GM19395 (cell line): ENCODE data around the gene PDE6G.

Experiments used
- ATAC-seq: cut with Tn5 transposase; IDR thresholded peaks from one replicate; pipeline ENCODE4 v1.9.1; 2021; ENCODE audit warnings: mild to moderate bottlenecking, moderate library complexity; ENCODE audit not compliant: unreplicated experiment

PDE6G gene

DNA sequence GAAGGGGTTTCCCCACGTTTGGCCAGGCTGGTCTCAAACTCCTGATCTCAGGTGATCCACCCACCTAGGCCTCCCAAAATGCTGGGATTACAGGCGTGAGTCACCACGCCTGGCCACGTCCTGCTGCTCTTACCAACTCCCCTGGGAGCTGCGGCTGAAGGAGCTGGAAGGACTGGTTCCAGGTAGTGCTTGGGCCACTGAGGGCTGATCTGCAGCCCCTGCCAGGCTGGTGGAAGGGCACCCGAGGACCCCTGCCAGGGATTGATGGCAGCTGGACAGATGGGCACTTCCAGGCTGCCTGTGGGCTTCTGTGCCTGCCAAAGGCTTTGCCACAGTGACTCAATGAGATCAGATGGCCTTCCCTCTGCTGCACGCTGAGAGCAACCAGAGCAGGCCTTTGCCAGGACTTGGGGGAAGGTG, 7.7 kb upstream of the PDE6G start:
- no peak for ATAC-seq

DNA sequence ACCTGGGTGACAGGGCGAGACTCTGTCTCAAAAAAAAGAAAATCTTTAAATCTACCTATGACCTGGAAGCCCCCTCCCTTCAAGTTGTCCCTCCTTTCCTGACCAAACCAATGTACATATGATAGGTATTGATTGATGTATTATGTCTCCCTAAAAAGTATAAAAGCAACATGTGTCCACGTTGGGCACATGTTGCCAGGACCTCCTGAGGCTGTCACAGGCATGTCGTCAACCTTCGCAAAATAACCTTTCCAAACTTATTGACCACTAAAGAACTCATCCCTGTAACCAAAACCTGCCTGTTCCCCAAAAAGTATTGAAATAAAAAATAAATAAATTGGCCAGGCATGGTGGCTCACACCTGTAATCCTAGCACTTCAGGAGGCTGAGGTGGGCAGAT, 5.7 kb upstream of the PDE6G start:
- ATAC-seq, result no peak

DNA sequence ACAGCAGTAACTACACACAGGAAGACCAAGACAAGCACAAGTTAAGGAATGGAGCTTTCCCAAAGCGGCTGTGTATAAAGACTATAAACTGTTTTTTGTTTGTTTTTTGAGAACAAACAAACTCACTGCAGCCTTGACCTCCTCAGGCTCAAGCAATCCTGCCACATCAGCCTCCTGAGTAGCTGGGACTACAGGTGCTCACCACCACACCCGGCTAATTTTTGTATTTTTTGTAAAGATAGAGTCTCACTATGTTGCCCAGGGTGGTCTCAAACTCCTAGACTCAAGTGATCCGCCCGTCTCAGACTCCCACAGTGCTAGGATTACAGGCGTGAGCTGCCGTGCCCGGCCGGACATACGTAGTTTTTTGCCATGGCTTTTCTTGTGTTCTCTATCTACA, 4.1 kb upstream of the PDE6G start:
- ATAC-seq, result no peak

DNA sequence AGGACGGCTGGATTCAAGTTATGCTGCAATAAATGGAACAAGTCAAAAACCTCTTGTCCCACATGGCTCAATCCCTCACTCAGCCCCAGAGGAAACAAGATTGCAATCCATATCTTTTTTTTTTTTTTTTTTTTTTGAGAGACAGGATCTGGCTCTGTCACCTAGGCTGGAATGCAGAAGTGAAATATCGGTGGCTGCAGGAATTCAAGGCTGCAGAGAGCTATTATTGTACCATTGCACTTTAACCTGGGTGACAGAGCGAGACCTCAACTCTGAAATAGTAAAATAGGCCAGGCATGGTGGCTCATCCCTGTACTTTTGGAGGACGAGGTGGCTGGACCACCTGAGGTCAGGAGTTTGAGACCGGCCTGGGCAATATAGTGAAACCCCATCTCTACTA, 2.7 kb upstream of the PDE6G start:
- no peak for ATAC-seq

DNA sequence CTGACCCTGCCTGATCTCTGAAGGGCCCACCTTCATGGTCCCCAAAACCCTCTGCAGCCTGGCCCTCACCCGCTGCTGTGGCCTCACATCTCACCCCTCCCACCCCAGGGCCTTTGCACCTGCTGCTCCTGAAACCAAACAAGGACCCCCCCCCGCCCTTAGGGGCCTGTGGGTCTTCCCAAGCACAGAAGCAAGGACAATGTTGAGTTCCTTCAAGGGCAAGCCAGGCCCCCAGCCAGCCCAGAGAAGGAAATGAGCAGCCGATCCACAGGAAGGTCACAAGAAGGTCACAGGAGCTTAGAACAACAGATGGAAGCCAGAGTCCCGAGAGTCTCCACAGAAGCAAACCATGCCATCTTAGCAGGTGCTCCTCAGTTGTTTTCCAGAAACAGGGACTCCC, 493 bp upstream of the PDE6G start:
- ATAC-seq, result no peak

DNA sequence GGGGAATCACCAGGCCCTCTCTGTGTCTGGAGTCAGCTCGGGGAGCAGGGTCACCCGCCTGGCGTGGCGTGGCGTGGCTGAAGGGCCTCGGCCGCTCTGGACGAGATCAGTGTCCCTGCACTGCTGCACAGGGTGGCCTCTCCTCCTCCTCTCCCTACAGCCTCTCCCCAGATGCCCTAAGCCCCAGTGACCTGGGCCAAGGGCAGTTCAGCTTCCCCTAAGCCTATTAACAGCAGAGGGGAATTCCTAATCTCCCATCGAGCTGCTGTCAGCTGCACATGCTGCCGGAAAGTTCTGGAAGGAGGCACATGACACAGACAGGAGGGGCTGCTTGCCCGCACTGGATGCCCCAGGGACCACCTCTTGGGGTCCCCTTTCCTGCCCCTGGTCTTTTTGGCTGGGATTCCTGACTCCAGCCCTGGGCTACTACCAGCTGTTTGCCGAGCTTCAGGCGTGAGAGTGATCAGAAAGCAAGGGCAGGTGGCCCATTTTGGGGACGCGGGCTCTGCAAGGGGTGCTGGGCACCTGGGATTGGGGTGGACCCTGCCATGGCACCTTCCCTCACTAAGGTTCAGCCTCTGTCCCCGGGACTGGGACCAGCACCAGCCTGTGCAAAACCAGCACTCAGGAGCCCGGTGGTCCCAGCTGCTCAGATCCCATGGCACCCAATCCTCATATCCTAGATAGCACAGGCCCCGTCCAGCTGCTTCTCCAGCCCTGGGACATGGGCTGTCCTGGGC, 794 bp downstream of the PDE6G start:
- ATAC-seq, result no peak

DNA sequence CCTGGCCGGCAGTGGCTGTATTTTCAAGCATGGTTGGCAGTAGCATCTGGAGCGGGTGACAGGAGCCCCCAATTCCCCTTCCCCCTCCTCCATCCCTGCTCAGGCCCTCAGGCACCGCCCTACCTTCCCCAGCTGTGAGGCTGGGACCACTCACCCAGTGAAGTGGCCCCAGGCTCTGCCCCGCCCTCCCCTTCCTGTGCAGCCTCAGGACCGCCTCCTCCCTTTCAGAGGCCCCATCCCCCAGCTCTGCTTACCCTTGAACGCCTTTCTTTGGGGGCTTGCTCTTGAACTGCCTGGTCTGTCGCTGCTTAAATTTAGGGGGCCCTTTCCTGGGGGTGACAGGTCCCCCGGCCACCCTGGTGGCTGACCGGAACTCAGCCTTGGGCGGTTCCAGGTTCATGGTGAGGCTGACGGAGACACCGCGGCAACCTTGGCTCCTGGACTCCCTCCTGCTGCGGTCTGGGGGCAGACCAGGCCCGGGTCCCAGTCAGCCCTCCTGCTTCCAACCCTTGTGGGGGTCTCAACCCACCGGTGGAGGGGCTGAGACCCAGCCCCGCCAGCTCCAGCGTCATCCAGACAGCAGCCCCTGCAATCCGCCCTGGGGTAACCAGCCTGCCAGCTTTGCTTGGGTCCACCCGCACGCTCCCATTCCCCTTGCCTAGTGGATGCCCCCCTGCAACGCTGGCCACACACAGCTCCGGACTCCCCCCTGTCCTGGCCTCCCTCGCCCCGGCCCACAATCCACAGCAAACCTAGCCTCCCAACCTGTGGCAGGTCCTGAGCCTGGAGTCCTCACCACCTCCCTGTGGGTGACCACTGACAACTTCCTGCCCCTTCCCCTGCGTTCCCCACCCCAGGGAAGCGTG, 3.2 kb downstream of the PDE6G start:
- ATAC-seq, result no peak

DNA sequence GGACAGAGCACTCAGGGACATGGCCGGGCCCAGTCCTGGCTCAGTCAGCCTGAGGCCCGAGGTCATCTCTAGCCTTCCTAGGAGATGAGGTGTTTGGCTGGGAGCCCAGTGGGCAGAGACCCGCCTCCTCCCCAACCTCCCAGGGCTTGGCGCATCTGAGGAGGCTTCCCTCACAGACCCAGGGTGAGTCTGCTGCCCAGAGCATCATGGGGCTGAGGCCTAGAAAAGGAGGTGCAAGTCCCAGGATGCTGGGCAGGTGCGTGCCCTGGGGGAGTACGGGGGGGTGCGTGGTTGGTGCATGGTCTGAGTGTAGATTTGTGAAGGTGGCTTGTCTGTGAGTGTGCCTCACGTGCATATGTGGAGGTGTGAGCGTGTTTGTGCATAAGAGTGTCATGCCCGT, 4.7 kb downstream of the PDE6G start:
- ATAC-seq, result no peak

DNA sequence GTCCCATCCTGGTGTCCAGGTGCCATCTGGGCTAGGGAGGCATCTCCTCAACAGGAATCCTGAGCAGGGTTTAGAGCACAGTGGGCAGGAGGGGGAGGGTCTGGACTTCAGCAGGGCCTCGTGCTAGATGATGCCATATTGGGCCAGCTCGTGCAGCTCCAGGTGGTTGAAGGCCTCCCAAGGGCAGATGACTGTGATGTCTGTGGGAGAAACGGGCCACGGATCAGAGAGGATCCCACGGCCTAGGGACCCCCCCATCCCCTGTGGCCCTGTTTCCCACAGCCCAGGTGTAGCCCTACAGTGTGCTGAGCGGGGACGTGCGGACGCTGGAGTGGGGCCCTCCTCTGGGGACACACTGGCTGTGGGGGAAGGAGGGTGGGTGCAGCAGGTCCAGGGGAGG, 5.4 kb downstream of the PDE6G start:
- ATAC-seq, result no peak

DNA sequence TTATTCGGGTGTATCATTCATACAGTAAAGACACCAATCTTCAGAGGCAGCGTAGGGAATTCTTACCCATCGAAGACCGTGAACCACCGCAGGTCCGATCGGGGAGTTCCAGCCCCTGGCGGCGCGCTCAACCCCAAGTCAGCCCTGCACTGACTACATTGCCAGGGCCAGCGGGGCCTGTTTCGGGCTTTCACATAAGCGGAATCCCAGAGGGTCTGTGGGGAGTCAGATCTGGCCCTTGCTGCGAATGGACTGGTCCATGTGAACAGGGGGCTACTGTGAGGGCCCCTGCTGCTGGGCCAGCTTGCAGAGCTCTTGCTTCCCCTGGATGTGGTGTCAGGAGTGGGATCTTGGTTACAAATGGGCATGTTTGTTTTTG, 7.6 kb downstream of the PDE6G start:
- ATAC-seq, result no peak

DNA sequence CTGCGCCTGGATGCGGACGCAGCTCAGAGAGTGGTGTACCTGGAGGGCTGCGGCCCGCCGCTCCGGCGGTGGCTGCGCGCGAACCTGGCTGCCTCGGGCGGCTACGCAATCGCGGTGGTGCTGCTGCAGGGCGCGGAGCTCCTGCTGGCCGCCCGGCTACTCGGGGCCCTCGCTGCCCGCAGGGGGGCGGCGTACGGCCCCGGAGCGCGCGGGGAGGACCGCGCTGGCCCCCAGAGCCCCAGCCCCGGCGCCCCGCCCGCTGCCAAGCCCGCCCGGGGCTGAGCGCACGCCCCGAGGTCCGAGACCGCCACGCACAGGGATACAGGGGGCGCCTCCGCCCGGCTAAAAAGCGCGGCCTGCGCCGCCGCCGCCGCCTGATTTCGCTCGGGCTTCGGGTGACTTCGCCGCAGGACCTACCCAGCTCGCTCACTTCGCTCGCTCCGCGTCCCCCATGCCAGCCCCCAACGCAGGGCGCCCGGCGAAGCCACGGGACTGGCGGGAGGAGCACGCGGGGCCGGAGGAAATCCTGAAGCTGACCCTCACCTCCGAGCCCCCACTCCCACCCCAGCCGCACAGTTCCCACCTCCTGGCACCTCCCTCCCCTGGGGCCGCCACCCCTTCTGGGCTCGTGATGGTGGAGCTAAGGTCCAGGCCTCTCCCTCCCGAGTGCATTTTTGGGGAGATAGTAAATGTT, 8.2 kb downstream of the PDE6G start:
- ATAC-seq, result no peak

DNA sequence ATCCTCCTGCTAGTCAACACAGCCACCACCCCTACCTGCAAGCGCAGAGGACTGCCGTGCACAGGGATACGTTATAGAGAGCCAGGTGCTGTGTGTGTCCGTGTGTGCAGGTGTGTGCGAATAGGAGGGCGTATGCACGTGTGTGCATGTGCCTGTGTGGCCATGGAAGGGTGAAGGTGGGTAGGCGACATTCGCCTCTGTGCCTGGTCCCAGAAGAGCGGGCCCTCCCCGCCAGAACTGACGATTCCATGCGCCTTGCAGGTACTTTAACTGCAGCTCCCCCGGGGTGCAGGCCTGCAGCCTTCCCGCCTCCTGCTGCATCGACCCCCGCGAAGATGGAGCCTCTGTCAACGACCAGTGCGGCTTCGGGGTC, 8.7 kb downstream of the PDE6G start:
- ATAC-seq, result no peak

DNA sequence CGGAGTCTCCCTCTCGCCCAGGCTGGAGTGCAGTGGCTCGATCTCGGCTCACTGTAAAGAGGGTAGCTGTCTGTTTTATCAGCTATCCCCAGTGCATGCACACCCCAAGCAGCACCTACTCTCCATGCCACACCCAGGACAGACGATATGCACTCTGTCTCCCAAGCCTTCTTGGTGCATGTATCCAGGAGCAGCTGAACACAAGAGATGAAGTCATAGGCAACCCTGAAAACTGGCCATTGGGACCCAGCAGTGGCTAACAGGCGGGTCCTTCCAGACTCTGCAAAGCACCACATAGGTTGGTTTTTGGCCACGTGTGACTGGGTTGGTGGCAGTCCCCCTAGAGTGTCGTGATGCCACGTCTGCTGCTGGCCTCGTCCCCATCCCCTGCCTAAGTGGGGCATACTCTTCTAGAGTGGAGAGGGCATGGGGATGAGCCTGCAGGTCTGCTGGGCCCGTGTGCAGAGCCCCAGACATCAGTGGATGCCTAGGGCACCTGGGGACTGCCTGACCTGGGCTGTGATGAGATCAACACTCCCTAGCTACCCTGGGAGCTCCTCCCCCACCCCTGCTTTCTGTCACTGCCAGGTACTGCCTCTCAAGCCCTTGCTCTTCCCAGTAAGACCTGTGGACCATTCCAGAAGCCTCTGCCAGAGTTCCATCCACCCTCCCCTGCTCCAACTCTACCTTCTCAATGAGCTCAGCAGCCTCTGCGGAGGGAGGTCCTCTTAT, 9.3 kb downstream of the PDE6G start:
- no peak for ATAC-seq

DNA sequence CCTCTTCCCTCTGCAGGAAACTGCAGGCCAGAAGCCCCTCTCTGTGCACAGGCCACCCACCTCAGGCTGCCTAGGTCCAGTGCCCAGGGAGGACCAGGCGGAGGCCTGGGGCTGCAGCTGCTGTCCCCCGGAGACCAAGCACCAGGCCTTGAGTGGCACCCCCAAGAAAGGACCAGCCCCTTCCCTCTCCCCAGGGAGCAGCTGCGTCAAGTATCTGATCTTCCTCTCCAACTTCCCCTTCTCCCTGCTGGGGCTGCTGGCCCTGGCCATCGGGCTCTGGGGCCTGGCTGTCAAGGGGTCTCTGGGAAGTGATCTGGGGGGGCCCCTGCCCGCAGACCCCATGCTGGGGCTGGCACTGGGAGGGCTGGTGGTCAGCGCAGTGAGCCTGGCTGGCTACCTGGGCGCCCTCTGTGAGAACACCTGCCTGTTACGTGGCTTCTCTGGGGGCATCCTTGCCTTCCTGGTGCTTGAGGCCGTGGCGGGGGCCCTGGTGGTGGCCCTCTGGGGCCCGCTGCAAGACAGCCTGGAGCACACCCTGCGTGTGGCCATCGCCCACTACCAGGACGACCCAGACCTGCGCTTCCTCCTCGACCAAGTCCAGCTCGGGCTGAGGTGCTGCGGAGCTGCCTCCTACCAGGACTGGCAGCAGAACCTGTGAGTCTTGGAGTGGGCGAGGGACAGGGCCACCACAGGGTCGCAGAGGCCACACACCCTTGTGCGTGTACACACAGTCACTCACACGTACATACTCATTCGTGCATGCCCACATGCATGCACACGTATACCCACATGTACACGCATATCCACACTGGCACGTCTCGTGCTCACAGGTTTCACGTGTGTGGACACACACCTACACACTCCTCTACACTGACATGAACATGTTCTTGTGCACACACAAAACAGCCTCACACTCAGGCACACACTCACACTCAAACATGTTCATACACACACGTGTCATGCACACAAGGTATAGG, 11.1 kb downstream of the PDE6G start:
- ATAC-seq, result no peak

DNA sequence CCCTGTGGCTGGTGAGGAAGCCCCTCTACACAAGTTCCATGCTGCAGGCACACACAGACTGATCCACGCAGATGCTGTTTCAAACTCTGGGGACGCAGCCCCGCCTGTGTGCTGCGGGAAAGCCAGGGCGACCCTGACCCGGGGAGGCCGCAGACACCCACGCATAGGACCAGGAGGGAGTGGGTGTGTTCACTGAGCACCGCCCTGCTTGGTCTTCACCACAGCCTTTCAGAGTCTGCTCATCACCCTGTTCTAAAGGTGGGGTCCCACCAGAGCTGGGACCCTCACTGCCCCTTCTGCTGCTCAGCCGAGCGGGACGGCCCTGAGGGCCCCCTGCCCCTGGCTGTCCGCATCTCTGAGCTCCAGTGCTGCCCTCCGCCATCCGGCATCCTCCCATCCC, 11.8 kb downstream of the PDE6G start:
- ATAC-seq, result no peak

DNA sequence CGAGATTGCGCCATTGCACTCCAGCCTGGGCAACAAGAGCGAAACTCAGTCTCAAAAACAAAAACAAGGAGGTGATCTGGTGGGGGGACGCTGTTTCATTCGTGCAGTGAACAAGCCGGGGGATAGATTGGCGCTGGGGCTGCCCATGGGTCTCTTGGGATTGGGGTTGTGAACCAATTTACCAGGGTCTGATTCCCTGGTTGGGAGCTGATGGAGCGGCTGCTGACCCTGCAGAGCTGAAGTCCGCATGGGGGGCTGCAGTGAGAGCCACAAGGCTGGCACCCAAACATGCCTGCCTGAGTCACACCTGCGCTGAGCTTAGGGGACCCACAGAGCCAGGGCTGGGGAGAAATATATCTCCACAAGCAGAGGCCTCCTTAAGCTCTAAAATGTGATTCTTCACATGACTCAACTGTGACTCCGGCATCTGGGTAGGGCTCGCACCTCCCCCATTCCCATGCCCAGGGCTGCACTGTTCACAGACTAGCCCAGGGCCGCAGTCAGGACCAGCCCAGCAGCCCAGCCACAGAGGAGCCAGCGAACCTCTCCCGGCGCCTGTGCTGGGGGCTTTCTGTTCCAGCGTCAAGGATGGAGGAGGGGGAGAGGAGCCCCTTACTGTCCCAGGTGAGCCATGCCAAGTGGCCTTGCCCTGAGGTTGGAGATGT, 14.4 kb downstream of the PDE6G start:
- ATAC-seq, result no peak

DNA sequence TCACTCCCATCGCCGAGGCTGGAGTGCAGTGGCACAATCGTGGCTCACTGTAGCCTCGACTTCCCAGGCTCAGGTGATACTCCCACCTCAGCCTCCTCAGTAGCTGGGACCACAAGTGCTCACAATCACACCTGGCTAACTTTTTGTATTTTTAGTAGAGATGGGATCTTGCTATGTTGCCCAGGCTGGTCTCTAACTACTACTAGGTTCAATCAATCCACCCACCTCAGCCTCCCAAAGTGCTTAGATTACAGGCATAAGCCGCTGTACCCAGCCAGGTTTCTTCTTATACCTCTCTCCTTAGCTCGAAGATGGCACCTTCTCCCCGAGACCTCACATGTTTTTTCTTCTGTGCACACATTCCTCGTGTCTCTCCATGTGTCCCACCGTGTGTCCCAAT, 16.3 kb downstream of the PDE6G start:
- ATAC-seq, result no peak

DNA sequence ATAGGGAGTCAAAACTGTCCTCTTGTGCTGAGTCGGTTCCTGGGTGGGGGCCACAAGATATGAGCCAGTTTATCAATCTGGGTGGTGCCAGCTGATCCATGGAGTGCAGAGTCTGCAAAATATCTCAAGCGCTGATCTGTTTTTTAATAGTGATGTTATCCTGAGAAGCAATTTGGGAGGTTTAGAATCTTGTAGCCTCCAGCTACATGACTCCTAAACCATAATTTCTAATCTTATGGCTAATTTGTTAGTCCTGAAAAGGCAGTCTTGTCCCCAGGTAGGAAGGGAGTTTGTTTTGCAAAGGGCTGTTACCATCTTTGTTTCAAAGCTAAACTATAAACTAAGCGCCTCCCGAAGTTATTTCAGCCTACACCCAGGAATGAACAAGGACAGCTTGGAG, 17.7 kb downstream of the PDE6G start:
- ATAC-seq, result no peak

DNA sequence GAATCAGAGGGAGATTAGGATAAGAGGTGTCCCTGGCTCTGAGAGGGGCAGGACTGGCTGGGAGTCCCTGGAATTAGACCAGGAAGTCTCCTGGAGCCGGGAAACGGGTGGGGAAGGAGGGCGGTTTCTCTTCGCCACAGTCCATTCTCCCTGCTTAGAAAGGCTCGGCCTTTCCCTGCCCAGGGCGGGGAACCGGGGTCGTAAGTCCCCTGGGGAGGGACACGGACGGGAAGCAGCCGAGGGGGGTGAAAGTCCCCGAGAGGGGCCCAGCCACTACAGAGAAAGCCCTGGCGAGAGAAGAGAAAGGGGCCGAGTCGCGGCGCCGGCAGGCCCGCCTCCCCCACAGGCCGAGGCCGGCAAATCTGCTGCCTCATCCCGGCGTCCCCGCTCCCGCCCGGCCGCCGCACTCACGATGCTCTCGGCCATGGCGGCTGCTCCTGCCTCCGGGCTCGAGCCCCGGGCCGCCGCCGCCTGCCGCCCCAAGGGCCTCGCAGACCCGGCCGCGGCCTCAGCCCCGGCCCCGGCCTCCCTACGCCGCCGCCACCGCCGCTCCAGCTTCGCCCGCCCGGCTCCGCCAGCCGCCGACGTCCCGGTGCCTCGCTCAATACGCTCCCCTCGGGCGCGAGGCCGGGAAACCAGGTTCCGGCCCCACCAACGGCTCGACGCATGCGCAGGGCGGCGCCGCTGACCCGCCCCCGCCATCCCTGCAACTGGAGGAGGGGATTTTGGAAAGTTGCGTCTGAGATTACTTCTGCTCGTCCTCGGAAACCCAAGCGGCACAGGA, 19.6 kb downstream of the PDE6G start, which contains the start of the genes NPLOC4 and TSPAN10:
Gene NPLOC4 (minus strand): TSS at position 608 of the 784 bp plus-strand sequence. CDS start 182 bp downstream, at position 426.
Gene TSPAN10 (plus strand): TSS at position 692 of the 784 bp plus-strand sequence. CDS start 5,217 bp downstream, outside the sequence.
- ATAC-seq, result no peak
